Karpas-422 (cell line): ENCODE measurements around the gene GASK1A. TPM values are rescaled to one million over a fixed set of nuclear protein-coding genes. Genes with fewer than 3 reads are reported as not detected.

Experiments used
- DNase-seq: peaks from one replicate; pipeline ENCODE4 v3.0.0-alpha.2; 2015
- H2AFZ ChIP-seq: fragments of 200-600 bp; sonication (generic); 2 replicates; pipeline ENCODE4 v1.6.1; 2014; ENCODE audit warnings: antibody characterized with exemption, low read length, mixed read lengths
- H3K27ac ChIP-seq: fragments of 200-600 bp; sonication (generic); 2 replicates; pipeline ENCODE4 v1.5.1; 2014; ENCODE audit warnings: mild to moderate bottlenecking, low read length, moderate library complexity
- H3K27me3 ChIP-seq: fragments of 200-600 bp; sonication (generic); 2 replicates; pipeline ENCODE4 v1.6.1; 2014; ENCODE audit warnings: low read length, mixed read lengths
- H3K36me3 ChIP-seq: fragments of 200-600 bp; sonication (generic); 2 replicates; pipeline ENCODE4 v1.6.1; 2014; ENCODE audit warnings: low read length, mixed read lengths; ENCODE audit not compliant: insufficient read depth
- H3K4me1 ChIP-seq: fragments of 200-600 bp; sonication (generic); 2 replicates; pipeline ENCODE4 v1.6.1; 2014; ENCODE audit warnings: mild to moderate bottlenecking, low read length, mixed read lengths
- H3K4me2 ChIP-seq: fragments of 200-600 bp; sonication (generic); 2 replicates; pipeline ENCODE4 v1.6.1; 2014; ENCODE audit warnings: low read length, low read depth, mild to moderate bottlenecking; ENCODE audit not compliant: poor library complexity, severe bottlenecking
- H3K4me3 ChIP-seq: fragments of 200-600 bp; sonication (generic); 2 replicates; pipeline ENCODE4 v1.5.1; 2014; ENCODE audit warnings: mild to moderate bottlenecking, antibody characterized with exemption, low read length, mixed read lengths
- H3K79me2 ChIP-seq: fragments of 200-600 bp; sonication (generic); 2 replicates; pipeline ENCODE4 v1.6.1; 2014; ENCODE audit warnings: mild to moderate bottlenecking, low read length, mixed read lengths
- H3K9ac ChIP-seq: fragments of 200-600 bp; sonication (generic); 2 replicates; pipeline ENCODE4 v1.6.0; 2014; ENCODE audit warnings: low read length
- H3K9me2 ChIP-seq: fragments of 200-600 bp; sonication (generic), shearing (Covaris generic); replicated peaks from 2 replicates; pipeline ENCODE4 v1.6.0; 2014; ENCODE audit warnings: mild to moderate bottlenecking, low read length, moderate library complexity; ENCODE audit not compliant: insufficient read depth
- H3K9me3 ChIP-seq: fragments of 300-700, 200-600 bp; sonication (generic); 2 replicates; pipeline ENCODE4 v1.6.1; 2014; ENCODE audit warnings: low read length, mixed read lengths
- H4K20me1 ChIP-seq: fragments of 200-600 bp; sonication (generic); 2 replicates; pipeline ENCODE4 v1.6.1; 2014; ENCODE audit warnings: mild to moderate bottlenecking, antibody characterized with exemption, low read length, low read depth; ENCODE audit not compliant: insufficient read depth
- total RNA-seq: library from RNA; depleted of rRNA; stranded (reverse); fragments of >200 nt; shearing (Covaris generic); gene quantifications from 2 replicates; pipeline ENCODE4 v1.2.3, GENCODE V29; 2014; ENCODE audit warnings: low replicate concordance

Gene GASK1A
- total RNA-seq, 1 experiment from 2014 or later = 6.4 TPM

DNA sequence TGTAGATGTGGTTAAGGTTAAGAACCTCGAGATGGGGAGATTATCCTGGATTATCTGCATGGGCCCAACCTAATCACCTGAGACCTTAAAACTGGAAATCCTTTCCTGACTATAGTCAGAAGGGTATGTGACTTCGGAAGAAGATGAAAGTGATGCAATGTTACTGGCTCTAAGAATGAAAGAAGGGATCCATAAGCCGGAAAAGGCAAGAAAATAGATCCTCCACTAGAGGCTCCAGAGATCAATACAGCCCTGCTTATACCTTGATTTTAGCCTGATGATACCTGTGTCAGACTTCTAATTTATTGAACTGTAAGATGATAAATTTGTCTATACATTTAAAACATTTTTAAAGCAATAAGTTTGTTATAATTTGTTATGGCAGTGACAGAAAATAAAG is 21.5 kb upstream of the GASK1A start:
- H4K20me1 ChIP-seq = no peaks in the 10 kb centered on the region

GRCh38 chr3:42960282-42960681 is 18.8 kb upstream of the GASK1A start:
- peaks cover 23% of the 10 kb centered on the region for H3K4me1 ChIP-seq

More for the DNA sequence above, 21.5 kb upstream of the GASK1A start:
- Histone ChIP-seq H3K4me2 (no peak overlapping the region), H3K9me3 (no peaks in the 10 kb centered on the region), H2AFZ (no peak overlapping the region), H3K36me3 (no peaks in the 10 kb centered on the region), H3K27ac (no peak overlapping the region), H3K4me1 (peaks cover 7% of the 10 kb centered on the region), H3K9me2 (no peaks in the 10 kb centered on the region), H3K4me3 (no peak overlapping the region), H3K9ac (no peak overlapping the region), H3K27me3 (no peaks in the 10 kb centered on the region), H3K79me2 (no peaks in the 10 kb centered on the region)
- DNase-seq = no peak

GRCh38 chr3:42960786-42961185 is 18.3 kb upstream of the GASK1A start:
- H3K36me3 ChIP-seq = no peaks in the 10 kb centered on the region
- H3K79me2 ChIP-seq = no peaks in the 10 kb centered on the region
- no peak overlapping the region for H2AFZ ChIP-seq
- H3K9me3 ChIP-seq = no peaks in the 10 kb centered on the region
- DNase-seq = no peak
- no peak overlapping the region for H3K9ac ChIP-seq
- H3K4me1 ChIP-seq = peaks cover 27% of the 10 kb centered on the region
- no peaks in the 10 kb centered on the region for H3K9me2 ChIP-seq
- no peak overlapping the region for H3K4me2 ChIP-seq
- no peaks in the 10 kb centered on the region for H3K27me3 ChIP-seq
- H3K4me3 ChIP-seq = no peak overlapping the region
- no peaks in the 10 kb centered on the region for H4K20me1 ChIP-seq
- H3K27ac ChIP-seq = no peak overlapping the region

More at GRCh38 chr3:42960282-42960681, 18.8 kb upstream of the GASK1A start:
- Histone ChIP-seq H3K27ac (no peak overlapping the region), H3K9me2 (no peaks in the 10 kb centered on the region), H3K36me3 (no peaks in the 10 kb centered on the region), H3K4me2 (no peak overlapping the region), H3K4me3 (no peak overlapping the region), H2AFZ (no peak overlapping the region), H3K9ac (no peak overlapping the region), H3K9me3 (no peaks in the 10 kb centered on the region), H3K27me3 (no peaks in the 10 kb centered on the region), H4K20me1 (no peaks in the 10 kb centered on the region), H3K79me2 (no peaks in the 10 kb centered on the region)
- peak; percentile 44 for DNase-seq

GRCh38 chr3:42961633-42962032 is 17.5 kb upstream of the GASK1A start:
- Histone ChIP-seq H3K4me1 (peaks cover 31% of the 10 kb centered on the region), H3K36me3 (no peaks in the 10 kb centered on the region), H4K20me1 (no peaks in the 10 kb centered on the region), H3K4me3 (no peak overlapping the region), H3K27ac (no peak overlapping the region), H3K27me3 (no peaks in the 10 kb centered on the region), H3K9me2 (no peaks in the 10 kb centered on the region), H2AFZ (peak overlapping the region; percentile 6; the same call in 1 of the 2 replicates), H3K4me2 (no peak overlapping the region), H3K79me2 (no peaks in the 10 kb centered on the region), H3K9ac (no peak overlapping the region), H3K9me3 (no peaks in the 10 kb centered on the region)
- peak; percentile 81 for DNase-seq

DNA sequence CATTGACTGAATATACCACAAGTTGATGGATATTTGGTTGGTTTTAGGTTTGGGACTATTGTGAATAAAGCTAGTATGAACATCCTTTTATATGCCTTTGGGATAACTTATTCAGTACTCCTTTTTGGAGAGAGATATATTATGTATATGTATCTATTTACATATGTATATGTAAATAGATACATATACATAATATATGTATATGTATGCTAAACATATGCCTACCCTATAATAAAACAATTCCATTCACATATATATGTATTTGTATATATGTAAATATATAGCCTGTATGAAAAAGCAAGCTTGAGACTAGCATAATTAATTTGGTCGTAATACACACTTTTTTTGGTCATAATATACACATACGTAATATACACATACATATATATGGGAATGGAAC is 15.8 kb upstream of the GASK1A start:
- no peaks in the 10 kb centered on the region for H3K79me2 ChIP-seq
- peaks cover 31% of the 10 kb centered on the region for H3K4me1 ChIP-seq
- H3K9me2 ChIP-seq = no peaks in the 10 kb centered on the region
- H3K9me3 ChIP-seq = no peaks in the 10 kb centered on the region
- H2AFZ ChIP-seq = no peak overlapping the region
- H3K9ac ChIP-seq = no peak overlapping the region
- no peak overlapping the region for H3K27ac ChIP-seq
- no peaks in the 10 kb centered on the region for H3K27me3 ChIP-seq
- DNase-seq = no peak
- H3K4me2 ChIP-seq = no peak overlapping the region
- H3K4me3 ChIP-seq = no peak overlapping the region
- no peaks in the 10 kb centered on the region for H3K36me3 ChIP-seq
- H4K20me1 ChIP-seq = no peaks in the 10 kb centered on the region

DNA sequence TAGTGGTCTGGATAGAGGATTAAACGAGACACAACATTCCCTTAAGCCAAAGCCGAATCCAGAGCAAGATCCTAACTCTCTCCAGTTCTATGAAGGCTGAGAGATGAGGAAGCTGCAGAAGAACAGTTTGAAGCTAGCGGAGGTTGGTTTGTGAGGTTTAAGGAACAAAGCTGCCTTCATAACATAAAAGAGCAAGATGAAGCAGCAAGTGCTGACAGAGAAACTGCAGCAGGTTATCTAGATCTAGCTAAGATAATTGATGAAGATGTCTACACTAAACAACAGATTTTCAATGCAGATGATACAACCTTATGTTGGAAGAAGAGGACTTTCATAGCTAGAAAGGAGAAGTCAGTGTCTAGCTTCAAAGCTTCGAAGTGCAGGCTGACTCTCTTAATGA is 14.8 kb upstream of the GASK1A start:
- no peaks in the 10 kb centered on the region for H3K9me3 ChIP-seq
- no peaks in the 10 kb centered on the region for H3K36me3 ChIP-seq
- H3K4me2 ChIP-seq = no peak overlapping the region
- no peak overlapping the region for H3K27ac ChIP-seq
- H3K4me1 ChIP-seq = peaks cover 31% of the 10 kb centered on the region
- no peaks in the 10 kb centered on the region for H3K9me2 ChIP-seq
- no peak for DNase-seq
- no peaks in the 10 kb centered on the region for H3K79me2 ChIP-seq
- no peaks in the 10 kb centered on the region for H3K27me3 ChIP-seq
- no peak overlapping the region for H3K9ac ChIP-seq
- no peaks in the 10 kb centered on the region for H4K20me1 ChIP-seq
- no peak overlapping the region for H3K4me3 ChIP-seq
- H2AFZ ChIP-seq = no peak overlapping the region

GRCh38 chr3:42970557-42970956 is 8.6 kb upstream of the GASK1A start:
- H3K4me3 ChIP-seq = no peak overlapping the region
- no peak overlapping the region for H3K27ac ChIP-seq
- H3K4me2 ChIP-seq = no peak overlapping the region
- H3K27me3 ChIP-seq = no peaks in the 10 kb centered on the region
- H3K36me3 ChIP-seq = no peaks in the 10 kb centered on the region; the same call in 1 of the 2 replicates
- H2AFZ ChIP-seq = no peak overlapping the region
- DNase-seq = no peak
- no peaks in the 10 kb centered on the region for H3K9me2 ChIP-seq
- peaks cover 10% of the 10 kb centered on the region; the same call in 1 of the 2 replicates for H3K9me3 ChIP-seq
- peaks cover 5% of the 10 kb centered on the region; the same call in 1 of the 2 replicates for H3K4me1 ChIP-seq
- H3K79me2 ChIP-seq = no peaks in the 10 kb centered on the region
- H3K9ac ChIP-seq = no peak overlapping the region
- no peaks in the 10 kb centered on the region for H4K20me1 ChIP-seq

GRCh38 chr3:42970976-42971772 is 7.9 kb upstream of the GASK1A start:
- Histone ChIP-seq H3K9ac (no peak overlapping the region), H3K36me3 (no peaks in the 10 kb centered on the region; the same call in 1 of the 2 replicates), H3K79me2 (no peaks in the 10 kb centered on the region), H3K27ac (no peak overlapping the region), H3K4me3 (no peak overlapping the region), H3K9me2 (no peaks in the 10 kb centered on the region), H4K20me1 (no peaks in the 10 kb centered on the region), H3K9me3 (peaks cover 10% of the 10 kb centered on the region; the same call in 1 of the 2 replicates), H3K4me2 (no peak overlapping the region), H3K27me3 (no peaks in the 10 kb centered on the region), H3K4me1 (no peaks in the 10 kb centered on the region), H2AFZ (no peak overlapping the region)
- no peak for DNase-seq
